GM10847 (cell line): ENCODE data around the gene MTPN.

Source experiments
- POLR2A ChIP-seq: IDR thresholded peaks from 2 replicates; pipeline ENCODE4 v1.6.1; 2011; ENCODE audit not compliant: insufficient read length; ENCODE audit errors: extremely low read depth

MTPN gene

GRCh38 chr7:135970682-135971365 lies 6.3 kb downstream of the MTPN start:
- TF ChIP-seq POLR2A, result no peak

- TF ChIP-seq POLR2A, result no peak
Observed at GRCh38 chr7:135970045-135970444, 7.1 kb downstream of the MTPN start.

- TF ChIP-seq POLR2A, result no peak
Observed at GRCh38 chr7:135966341-135967043, 10.7 kb downstream of the MTPN start.

- no peak for TF ChIP-seq POLR2A
Observed at GRCh38 chr7:135965602-135966001, 11.6 kb downstream of the MTPN start.

GRCh38 chr7:135964791-135965190 lies 12.4 kb downstream of the MTPN start:
- no peak for TF ChIP-seq POLR2A

- no peak for TF ChIP-seq POLR2A
Observed at GRCh38 chr7:135964274-135964673, 12.9 kb downstream of the MTPN start.

GRCh38 chr7:135962802-135963201 lies 14.4 kb downstream of the MTPN start:
- no peak for TF ChIP-seq POLR2A

- TF ChIP-seq POLR2A, result no peak
Observed at GRCh38 chr7:135960709-135961451, 16.3 kb downstream of the MTPN start.

- no peak for TF ChIP-seq POLR2A
Observed at GRCh38 chr7:135959646-135960363, 17.4 kb downstream of the MTPN start.

- TF ChIP-seq POLR2A, result no peak
Observed at GRCh38 chr7:135958173-135958572, 19.0 kb downstream of the MTPN start.

- TF ChIP-seq POLR2A, result no peak
Observed at GRCh38 chr7:135957627-135958026, 19.5 kb downstream of the MTPN start.

- TF ChIP-seq POLR2A, result no peak
Observed at GRCh38 chr7:135956393-135956792, 20.8 kb downstream of the MTPN start.

GRCh38 chr7:135950972-135951371 lies 26.2 kb downstream of the MTPN start:
- no peak for TF ChIP-seq POLR2A

GRCh38 chr7:135950429-135950828 lies 26.7 kb downstream of the MTPN start:
- TF ChIP-seq POLR2A, result no peak

GRCh38 chr7:135946289-135947055 lies 30.7 kb downstream of the MTPN start:
- TF ChIP-seq POLR2A, result no peak
